Measurements from ENCODE around the gene TGFB3.

Gene TGFB3

GRCh38 chr14:75986439-75986765 is 4.6 kb upstream of the TGFB3 start:
- DNase-seq (ENCODE audit: low read depth), result no peak

GRCh38 chr14:75985618-75986438 is 4.0 kb upstream of the TGFB3 start, which contains the start of gene IFT43:
Gene IFT43, plus strand, starts transcription at chr14:75985763. Its CDS starts 24 bp downstream, at chr14:75985787.
- peak; percentile 28 for DNase-seq (ENCODE audit: low read depth)

- DNase-seq (ENCODE audit: low read depth), result no peak
Observed at GRCh38 chr14:75984674-75985073, 2.9 kb upstream of the TGFB3 start.

GRCh38 chr14:75983019-75983358 is 1.2 kb upstream of the TGFB3 start:
- no peak for DNase-seq (ENCODE audit: low read depth)

- peak; percentile 20 for DNase-seq (ENCODE audit: low read depth)
Observed at GRCh38 chr14:75982266-75983018, 647 bp upstream of the TGFB3 start.

GRCh38 chr14:75980856-75981255 is 939 bp downstream of the TGFB3 start:
- no peak for DNase-seq (ENCODE audit: low read depth)

GRCh38 chr14:75979648-75980565 is 1.9 kb downstream of the TGFB3 start:
- DNase-seq (ENCODE audit: low read depth), result no peak

GRCh38 chr14:75979071-75979571 is 2.7 kb downstream of the TGFB3 start:
- no peak for DNase-seq (ENCODE audit: low read depth)

- DNase-seq (ENCODE audit: low read depth), result no peak
Observed at GRCh38 chr14:75978249-75978731, 3.5 kb downstream of the TGFB3 start.

- DNase-seq (ENCODE audit: low read depth), result no peak
Observed at GRCh38 chr14:75977582-75977943, 4.2 kb downstream of the TGFB3 start.

GRCh38 chr14:75976826-75977581 is 4.8 kb downstream of the TGFB3 start:
- DNase-seq (ENCODE audit: low read depth), result no peak

- DNase-seq (ENCODE audit: low read depth), result no peak
Observed at GRCh38 chr14:75972801-75973421, 8.9 kb downstream of the TGFB3 start.

GRCh38 chr14:75971509-75971908 is 10.3 kb downstream of the TGFB3 start:
- DNase-seq (ENCODE audit: low read depth), result no peak

GRCh38 chr14:75970989-75971388 is 10.8 kb downstream of the TGFB3 start:
- DNase-seq (ENCODE audit: low read depth), result no peak

GRCh38 chr14:75969891-75970290 is 11.9 kb downstream of the TGFB3 start:
- DNase-seq (ENCODE audit: low read depth), result no peak

- no peak for DNase-seq (ENCODE audit: low read depth)
Observed at GRCh38 chr14:75969126-75969525, 12.7 kb downstream of the TGFB3 start.

GRCh38 chr14:75968456-75968855 is 13.3 kb downstream of the TGFB3 start:
- DNase-seq (ENCODE audit: low read depth), result no peak

GRCh38 chr14:75967866-75968265 is 13.9 kb downstream of the TGFB3 start:
- DNase-seq (ENCODE audit: low read depth), result no peak

GRCh38 chr14:75961662-75962061 is 20.1 kb downstream of the TGFB3 start:
- no peak for DNase-seq (ENCODE audit: low read depth)

GRCh38 chr14:75960231-75960630 is 21.6 kb downstream of the TGFB3 start:
- no peak for DNase-seq (ENCODE audit: low read depth)

GRCh38 chr14:75959031-75959430 is 22.8 kb downstream of the TGFB3 start:
- DNase-seq (ENCODE audit: low read depth), result no peak
